LNCaP clone FGC (cell line): ENCODE data around the gene FSTL5.
A peak's percentile ranks its signal among the peaks of the same experiment; 100 is the strongest.

Source experiments
- DNase-seq: peaks from one replicate; pipeline ENCODE4 v3.0.0-alpha.2; 2011; ENCODE audit warnings: low read depth
- H3K4me3 ChIP-seq: 2 replicates; pipeline ENCODE4 v1.5.1; 2011; ENCODE audit warnings: mild to moderate bottlenecking, low read depth, low read length, control low read depth
- CTCF ChIP-seq: IDR thresholded peaks from 2 replicates; pipeline ENCODE4 v1.5.1; 2012; ENCODE audit warnings: mild to moderate bottlenecking; ENCODE audit not compliant: control insufficient read depth, insufficient read depth; ENCODE audit errors: extremely low read depth

The FSTL5 gene

GRCh38 chr4:161907590-161907955 lies 256.2 kb downstream of the FSTL5 start:
- no peak for DNase-seq
- H3K4me3 ChIP-seq, result no peak overlapping the region
- TF ChIP-seq CTCF, result no peak

- no peak for DNase-seq
- TF ChIP-seq CTCF, result no peak
- no peak overlapping the region for H3K4me3 ChIP-seq
Measured at GRCh38 chr4:161906836-161907589, 256.8 kb downstream of the FSTL5 start.

- no peak overlapping the region for H3K4me3 ChIP-seq
- no peak for DNase-seq
- TF ChIP-seq CTCF, result no peak
Measured at GRCh38 chr4:161900110-161900509, 263.7 kb downstream of the FSTL5 start.

- DNase-seq, result no peak
- H3K4me3 ChIP-seq, result no peak overlapping the region
- no peak for TF ChIP-seq CTCF
Measured at GRCh38 chr4:161894493-161895167, 269.2 kb downstream of the FSTL5 start.

GRCh38 chr4:161894014-161894413 lies 269.8 kb downstream of the FSTL5 start:
- no peak overlapping the region for H3K4me3 ChIP-seq
- TF ChIP-seq CTCF, result no peak
- DNase-seq, result no peak

DNA sequence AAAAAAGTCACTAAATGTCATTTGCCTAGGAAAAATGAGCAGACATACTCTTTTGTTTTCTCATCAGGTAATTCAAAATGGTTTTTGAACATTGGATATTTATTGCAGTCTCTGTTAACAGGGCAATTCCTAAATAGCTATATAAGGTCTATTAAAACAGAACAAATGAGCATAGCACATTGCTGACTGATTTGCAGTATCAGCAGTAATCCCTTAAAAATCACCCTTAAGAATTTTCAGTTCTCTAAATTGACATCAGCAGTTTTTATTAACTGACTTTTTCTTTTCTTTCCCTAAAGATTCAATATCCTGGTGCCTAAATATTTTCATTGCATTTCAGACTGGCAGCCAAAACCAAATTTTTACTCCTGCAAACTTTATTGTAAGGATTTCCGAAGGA lies 270.2 kb downstream of the FSTL5 start:
- H3K4me3 ChIP-seq, result no peak overlapping the region
- TF ChIP-seq CTCF, result no peak

GRCh38 chr4:161892951-161893350 lies 270.8 kb downstream of the FSTL5 start:
- no peak for TF ChIP-seq CTCF
- peak; percentile 32 for DNase-seq
- H3K4me3 ChIP-seq, result no peak overlapping the region

More for the DNA sequence above, 270.2 kb downstream of the FSTL5 start:
- no peak for DNase-seq
